Breast epithelium (tissue), 3 donors: Measurements from ENCODE around the gene MB21D2.

Source experiments
- CTCF ChIP-seq, 3 donors: fragments of 450-650 bp; IDR thresholded peaks; one replicate each; pipeline ENCODE4 v1.5.1; 2016 to 2017; ENCODE audit warnings: antibody characterized with exemption in 3 of 3, mild to moderate bottlenecking in 3 of 3, moderate library complexity in 3 of 3
- POLR2A ChIP-seq: fragments of 450-650 bp; IDR thresholded peaks from one replicate; pipeline ENCODE4 v1.6.1; 2016; ENCODE audit warnings: antibody characterized with exemption, mild to moderate bottlenecking, moderate library complexity
- POLR2AphosphoS5 ChIP-seq, 3 donors: sonication (generic); formaldehyde crosslinking; IDR thresholded peaks; one replicate each; pipeline ENCODE4 v1.6.1; 2017; ENCODE audit warnings: antibody characterized with exemption in 3 of 3

GRCh38 chr3:192826214-192827006, 91.2 kb downstream of the MB21D2 start:
- no peak for TF ChIP-seq CTCF (IDR thresholded peaks at IDR 0.05)
- no peak for TF ChIP-seq POLR2AphosphoS5 (IDR thresholded peaks at IDR 0.05)
- TF ChIP-seq POLR2A = no peak
